CD4-positive, alpha-beta T cell treated with Interleukin-6 at 100 ng/mL for 8 hours (primary cell): ENCODE measurements around the gene SFSWAP.
"Not testable (repeated sequence)": the region's sequence is repeated elsewhere in the genome, so short reads cannot be mapped to it uniquely, and the experiment has no call there.

Experiments used
- DNase-seq: peaks from one replicate; pipeline ENCODE4 v3.0.0-alpha.2; 2020; ENCODE audit warnings: mixed read lengths, low spot score

Gene SFSWAP

DNA sequence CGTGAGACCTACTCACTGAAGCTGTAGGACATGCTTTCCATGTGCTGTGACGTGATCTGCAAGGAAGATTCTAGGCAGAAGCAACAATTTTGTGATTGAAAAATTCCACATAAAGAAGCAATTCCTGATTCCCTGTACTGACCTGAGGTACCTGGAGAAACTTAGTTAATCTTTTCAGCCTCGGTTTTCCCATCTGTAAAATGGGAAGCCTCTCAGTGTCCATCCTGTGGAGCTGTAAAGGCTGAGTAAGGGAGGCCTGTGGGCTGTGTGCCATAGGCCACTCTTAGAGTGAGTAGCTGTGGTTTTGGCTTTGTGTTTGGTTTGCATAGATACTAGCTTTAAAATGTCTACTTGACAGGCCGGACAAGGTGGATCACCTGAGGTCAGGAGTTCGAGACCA lies 50.7 kb downstream of the SFSWAP start:
- no peak for DNase-seq

DNA sequence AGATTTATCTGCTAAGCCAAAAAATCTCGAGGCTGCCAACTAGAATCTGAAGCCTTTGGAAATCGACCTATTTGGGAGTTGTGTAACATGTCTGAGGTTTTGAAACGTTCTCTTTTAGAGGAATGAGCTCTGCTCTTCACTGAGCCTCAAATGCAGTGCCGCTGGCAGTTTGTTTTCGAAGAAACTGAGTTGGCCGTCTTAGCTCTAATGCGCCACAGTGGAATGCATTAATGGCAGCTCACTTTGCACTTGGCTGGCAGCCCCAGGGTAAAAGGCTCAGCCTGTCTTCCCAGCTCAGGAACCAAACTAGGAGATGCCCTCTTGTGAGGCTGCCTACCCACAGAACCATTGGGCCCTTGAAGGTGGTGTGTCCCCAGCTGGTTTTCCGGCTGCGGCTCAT lies 53.8 kb downstream of the SFSWAP start:
- DNase-seq: no peak

DNA sequence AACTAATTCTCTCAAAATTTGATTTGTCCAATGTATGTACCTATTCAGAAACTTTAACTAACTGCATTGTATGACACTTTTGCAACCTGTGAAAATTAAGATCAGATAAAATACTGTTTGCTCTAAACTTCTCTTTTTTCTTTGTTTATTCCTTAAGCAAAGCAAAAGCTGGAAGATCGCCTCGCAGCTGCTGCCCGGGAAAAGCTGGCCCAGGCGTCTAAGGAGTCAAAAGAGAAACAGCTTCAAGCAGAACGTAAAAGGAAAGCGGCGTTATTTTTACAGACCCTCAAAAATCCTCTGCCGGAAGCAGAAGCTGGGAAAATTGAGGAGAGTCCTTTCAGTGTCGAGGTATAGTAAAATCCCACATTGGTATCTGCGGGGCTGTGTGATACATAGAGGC lies 55.1 kb downstream of the SFSWAP start:
- no peak for DNase-seq

DNA sequence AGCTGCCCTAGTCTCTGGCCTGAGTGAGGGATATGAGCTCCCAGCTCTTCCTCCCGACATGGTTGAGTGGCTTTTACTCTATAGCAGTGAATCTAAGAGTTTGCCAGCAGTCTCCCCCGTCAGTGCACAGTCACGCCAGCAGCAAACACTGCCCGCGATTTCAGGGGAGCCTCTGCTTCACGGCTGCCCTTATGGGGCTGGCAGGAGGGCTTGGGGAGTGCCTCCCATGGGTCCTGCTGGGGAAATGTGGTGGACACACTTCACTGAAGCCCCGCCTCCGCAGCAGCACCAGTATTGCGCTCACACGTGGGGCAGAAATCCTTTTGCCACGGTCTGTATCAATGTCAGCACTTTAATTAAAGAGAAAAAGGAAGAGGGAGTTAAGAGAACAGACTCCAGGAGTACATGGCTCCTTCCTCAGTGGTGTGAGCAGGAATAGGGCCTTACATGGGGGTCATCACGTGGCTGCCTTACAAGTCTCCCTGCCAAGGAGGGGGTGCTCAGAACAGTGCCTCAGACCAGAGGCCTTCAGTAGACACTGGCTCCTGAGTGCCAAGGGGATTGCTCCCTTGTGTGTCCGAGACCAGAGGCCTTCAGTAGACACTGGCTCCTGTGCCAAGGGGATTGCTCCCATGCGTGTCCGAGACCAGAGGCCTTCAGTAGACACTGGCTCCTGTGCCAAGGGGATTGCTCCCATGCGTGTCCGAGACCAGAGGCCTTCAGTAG lies 55.7 kb downstream of the SFSWAP start:
- DNase-seq: no peak

DNA sequence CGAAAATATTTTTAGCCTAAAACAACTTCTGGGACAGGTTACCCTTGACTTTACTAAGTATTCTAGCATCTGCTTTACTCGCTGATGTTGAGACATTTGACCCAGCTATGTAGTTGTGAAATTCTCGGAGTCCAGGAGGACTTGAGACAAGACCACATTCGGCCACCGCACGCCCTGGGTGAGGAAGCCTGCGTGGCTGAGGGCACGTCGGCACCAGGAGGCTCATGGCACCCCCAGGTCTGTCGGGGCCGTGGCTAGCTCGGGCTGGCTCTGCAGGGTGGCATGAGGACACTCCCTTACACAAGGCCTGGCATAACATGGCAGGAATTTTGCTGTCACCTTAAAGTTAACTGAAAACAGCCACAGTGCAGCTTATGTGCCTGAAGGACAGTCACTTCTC lies 59.2 kb downstream of the SFSWAP start:
- no peak for DNase-seq

DNA sequence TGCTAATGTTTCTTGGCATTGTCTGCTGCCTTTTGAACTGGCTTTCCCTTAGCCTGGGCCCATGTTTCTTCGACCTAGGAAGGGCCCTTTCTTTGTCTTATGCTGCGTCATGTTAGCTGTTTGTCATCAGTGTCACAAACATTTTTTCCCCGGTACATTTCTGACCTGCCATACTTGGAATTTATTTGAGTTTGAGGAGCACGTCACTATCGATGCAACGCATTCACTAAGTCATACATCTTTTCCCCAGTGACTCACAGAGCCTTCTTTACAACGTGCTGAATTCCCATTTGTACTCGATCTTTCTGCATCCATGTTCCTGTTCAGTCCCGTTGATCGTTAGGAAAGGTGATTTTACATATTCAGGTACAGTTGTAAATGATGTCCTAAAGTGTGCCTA lies 61.1 kb downstream of the SFSWAP start:
- no peak for DNase-seq

DNA sequence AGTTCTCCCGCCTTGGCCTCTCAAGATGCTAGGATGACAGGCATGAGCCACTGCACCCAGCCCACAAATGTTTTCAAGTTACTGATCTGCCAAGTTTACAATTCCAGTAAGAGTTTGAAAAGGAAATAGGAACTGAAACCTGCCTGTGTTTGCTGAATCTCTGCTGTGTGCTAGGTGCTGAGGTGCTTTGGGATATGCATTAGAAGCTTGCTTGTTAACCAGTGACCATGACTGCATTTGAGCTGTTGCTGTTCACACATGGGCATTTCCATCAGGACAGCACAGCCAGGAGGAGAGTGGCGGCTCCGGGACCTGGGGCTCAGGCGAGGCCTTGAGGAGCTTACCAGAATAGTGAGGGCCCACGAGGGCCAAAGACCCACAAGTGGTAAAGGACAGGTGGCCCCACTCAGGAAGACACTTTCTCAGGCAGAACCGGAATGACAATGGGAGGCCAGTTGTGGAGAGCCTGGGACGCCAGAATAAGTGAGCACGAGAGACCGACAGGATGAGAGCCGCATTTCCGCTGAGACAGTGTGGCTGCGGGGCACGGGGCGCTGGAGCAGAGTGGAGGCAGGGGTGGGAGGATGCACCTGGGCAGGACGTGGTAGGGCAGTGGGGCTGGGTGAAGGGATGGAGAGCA lies 62.8 kb downstream of the SFSWAP start:
- DNase-seq: no peak

DNA sequence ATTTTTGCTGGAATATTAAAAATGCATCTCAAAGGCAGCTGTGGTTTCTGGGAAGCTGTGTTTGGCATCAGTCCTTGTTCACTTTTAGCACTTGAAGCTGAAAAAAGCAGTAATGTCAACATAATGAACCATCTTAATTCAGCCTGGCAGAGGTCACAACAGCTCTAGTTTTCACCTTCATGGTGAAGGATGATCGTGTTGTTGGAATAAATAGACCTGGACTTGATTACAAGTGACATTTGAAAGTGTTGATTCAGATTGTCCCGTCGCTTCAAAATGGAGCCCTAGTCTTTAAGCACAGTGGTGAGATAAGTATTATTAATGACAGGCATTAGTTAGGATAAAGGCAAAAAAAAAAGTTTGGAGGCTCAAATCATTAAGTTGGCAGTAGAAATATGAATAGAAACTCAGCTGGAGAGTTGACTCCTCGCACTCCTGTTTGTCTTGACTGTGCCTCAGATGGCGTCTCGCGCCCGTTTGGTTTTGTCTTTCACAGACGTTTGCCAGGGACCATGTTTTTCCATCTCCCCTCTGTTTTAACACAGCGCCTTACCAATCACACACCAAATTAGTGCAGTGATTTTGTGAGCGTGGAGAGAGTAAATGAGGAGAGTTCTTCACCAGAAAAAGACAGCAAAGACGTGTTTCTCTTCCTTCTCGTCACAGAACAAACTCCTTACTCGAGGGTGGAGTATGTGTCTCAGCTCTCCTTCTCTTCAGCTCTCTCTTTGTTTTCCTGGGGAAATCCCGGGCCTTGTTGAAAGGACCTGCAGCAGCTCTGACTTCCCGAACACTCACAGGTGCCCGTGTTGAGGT lies 63.9 kb downstream of the SFSWAP start:
- DNase-seq: no peak

DNA sequence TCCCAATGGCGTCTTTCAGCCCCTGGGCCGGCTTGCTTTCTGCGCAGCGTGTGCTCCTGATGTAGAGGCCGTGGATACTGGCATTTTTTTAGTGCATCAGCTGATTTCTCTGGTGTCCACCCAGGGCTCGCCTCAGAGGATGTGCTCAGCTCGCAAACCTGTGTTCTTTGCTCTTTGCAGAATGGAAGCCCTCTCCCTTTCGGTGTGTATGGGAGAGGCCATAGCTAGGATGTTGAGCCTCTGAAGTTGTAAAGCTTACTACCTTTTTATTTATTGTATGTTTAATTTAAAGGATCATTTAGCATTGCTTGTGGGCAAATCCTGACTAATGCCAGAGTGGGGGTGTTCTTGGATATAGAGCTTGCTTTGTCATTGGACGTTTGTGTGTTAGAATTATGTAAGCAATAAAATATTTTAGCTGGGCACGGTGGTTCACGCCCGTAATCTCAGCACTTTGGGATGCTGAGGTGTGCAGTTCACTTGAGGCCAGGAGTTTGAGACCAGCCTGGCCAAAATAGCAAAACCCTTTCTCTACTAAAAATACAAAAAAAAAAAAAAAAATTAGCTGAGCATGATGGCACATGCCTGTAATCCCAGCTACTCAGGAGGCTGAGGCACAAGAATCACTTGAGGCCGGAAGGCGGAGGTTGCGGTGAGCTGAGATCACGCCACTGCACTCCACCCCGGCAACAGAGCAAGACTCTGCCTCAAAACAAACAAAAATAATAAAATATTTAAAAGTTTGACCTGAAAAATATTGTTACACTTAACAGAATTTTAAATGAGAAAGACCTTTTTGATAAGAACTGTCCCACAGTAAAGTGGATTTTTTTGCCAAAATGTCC lies 64.7 kb downstream of the SFSWAP start:
- no peak for DNase-seq

DNA sequence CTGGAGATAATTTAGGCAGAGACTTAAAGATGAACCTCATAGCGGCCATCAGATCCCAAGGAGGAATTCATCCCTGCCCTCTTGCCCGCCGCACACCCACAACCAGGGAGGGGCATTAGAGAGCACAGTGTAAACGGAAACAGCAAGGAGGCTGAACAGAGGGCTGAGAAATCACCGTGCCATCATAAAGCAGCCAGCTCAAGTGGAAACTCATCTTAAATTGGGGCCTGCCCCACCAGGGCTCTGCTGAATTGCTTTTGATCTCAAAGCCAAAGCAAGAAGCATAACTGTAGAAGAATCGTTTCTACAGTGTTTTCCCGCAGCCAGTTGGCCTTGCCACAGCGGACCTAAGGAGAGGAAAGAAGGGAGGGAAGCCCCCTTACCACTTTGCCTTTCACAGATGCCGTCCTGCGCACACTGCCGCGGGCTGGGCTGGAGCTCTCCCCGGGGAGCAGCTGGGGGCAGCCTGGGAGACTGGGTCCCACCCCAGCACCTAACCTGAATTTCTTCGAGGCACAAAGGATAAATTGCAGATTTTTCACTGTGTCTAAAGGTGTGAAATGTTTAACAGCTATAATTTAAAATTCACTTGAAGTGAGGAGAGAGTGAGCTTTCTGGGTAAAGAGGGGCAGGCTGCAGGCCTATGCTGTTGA lies 65.5 kb downstream of the SFSWAP start:
- DNase-seq: no peak

DNA sequence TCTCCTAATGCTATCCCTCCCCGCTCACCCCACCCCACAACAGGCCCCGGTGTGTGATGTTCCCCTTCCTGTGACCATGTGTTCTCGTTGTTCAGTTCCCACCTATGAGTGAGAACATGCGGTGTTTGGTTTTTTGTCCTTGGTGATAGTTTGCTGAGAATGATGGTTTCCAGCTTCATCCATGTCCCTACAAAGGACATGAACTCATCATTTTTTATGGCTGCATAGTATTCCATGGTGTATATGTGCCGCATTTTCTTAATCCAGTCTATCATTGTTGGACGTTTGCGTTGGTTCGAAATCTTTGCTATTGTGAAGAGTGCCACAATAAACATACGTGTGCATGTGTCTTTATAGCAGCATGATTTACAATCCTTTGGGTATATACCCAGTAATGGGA lies 66.4 kb downstream of the SFSWAP start:
- DNase-seq: not testable (repeated sequence)

DNA sequence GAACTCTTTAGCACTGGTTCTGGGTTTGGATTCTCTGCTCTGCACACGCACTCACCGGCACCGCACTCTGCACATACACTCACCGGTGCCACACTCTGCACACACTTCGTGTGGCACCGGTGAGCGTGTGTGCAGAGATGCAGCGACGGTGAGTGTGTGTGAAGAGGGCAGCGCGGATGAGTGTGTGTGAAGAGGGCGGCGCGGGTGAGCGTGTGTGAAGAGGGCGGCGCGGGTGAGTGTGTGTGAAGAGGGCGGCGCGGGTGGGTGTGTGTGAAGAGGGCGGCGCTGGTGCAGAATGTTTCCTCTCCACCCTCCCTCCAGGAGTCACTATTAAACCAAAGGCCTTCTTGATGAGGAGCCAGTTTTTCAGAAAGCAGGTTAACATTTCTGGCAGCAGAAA lies 68.1 kb downstream of the SFSWAP start:
- DNase-seq: no peak

DNA sequence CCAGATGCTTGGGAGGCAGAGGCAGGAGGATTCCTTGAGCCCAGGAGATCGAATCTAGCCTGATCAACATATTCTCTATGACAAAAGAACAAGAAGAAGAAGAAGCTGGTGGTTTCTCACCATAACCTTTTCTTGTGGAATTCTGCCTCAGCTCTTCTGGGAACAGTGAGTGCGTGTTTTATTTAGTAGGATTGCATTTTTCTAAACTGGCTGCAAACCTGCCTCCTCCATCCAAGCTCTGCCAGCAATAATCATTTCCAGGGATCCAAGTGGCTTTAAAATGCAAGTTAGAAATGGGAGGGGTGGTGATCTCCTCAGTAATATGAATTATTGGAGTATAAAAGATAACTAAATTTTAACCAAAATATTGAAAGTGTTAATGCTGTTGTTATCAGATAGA lies 71.2 kb downstream of the SFSWAP start:
- DNase-seq: no peak

DNA sequence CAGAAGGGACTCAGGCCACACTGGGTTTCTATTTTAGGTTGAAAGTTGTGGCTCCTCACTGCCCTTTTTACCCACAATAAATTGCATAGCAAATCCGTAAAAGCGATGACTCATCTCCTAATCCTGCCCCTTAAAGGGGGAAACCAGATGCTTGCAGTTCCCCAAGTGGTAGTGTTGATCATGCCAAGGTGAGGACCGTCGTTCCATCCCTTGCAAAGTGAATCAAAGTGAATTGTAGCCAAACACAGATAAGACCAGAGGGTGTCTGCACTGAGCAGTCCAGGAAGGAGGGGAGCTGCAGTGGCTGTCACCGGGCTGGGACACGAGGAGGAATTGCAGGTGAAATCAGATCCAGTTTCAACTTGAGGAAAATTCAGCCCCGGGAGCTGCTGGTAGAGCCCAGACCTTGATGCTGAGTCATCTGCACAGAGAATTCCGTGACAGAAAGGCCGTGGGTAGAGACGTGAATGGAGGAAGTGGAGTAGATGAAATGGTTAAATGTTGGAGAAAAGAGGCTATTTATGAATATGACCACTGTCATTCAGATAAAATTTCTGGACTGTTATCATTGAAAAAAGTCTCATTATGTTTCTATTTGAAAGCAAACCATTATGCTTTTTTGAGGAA lies 73.1 kb downstream of the SFSWAP start:
- no peak for DNase-seq

DNA sequence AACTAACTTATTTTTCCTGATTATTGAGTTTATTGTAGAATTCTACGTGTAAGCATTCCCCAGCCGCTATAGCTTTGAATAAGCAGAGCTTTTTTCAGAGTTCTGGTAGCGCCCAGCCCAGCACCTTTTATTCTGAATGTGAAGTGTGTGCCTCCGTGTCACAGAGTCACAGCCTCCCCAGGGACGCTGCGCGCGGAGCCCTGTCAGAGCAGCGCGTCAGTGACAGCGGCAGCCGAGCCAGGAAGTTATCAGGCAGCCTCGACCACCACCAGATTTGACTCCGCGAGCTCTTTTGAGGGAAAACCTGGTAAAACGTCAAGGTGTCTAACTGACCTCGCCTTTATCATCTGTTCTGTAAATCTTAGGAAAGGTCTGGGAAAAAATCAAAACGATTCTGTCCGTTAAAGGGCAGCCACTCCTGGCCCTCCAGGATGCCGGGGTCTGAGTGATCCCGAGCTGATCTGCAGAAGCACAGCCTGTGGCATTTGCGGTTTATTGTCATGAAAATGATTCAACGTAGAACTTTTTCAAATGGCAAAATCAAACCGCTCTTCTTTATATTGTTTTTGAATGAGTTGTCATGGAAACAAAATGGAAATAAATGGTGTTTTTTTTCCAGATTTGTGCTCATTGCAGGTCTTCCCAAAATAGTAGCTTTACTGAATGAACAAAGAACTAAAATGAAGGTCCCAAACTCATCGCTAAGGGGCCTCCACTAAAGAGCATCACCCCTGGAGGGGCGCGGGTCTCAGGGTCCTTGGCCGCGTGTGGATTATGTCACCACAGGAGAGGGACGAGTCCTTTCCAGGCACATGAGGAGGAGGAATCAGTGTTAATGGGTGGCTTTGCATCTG lies 74.2 kb downstream of the SFSWAP start:
- no peak for DNase-seq

DNA sequence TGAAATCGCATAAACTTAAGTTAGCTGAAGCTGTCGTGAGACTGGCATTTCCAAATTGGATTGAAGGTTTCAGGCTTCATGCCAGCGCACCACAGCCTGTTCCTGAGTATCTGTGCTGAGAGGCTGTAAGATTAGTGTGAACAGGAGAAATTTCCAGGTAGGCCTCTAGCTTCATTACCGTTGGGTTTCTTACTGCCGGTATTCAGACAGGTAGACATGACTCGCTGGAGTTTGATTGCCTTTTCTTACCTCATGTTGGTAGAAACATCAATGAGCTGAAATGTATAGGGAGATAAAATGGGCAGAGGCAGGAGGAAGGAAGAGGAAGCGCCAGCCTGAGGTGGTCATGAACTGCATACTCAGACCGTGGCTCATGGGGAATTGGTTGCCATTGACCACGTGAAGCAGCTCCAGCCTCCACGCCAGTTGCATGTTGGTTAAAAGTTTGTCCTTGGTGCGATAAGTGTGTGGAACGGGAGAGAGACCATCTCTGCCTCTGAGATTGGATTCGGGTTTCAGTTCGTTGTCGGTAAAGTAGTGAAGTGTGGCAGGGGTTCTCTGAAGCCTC lies 75.0 kb downstream of the SFSWAP start:
- no peak for DNase-seq

DNA sequence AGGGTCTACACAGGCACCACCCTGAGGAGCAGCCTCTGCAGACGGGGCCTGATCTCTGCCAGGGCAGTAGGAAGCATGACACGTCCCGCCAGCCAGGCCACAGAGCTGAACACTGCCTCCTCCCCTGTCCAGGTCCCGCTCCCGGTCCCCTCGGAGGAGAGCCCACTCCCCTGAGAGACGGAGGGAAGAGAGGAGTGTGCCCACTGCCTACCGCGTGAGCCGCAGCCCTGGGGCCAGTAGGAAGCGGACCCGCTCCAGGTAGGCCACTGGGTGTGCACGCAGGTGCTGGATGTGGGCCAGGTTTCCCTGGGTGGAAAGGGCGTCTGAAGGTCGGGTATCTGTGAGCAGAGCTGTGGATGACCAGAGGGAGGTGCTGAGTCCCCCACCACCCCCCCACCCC lies 75.4 kb downstream of the SFSWAP start:
- no peak for DNase-seq

DNA sequence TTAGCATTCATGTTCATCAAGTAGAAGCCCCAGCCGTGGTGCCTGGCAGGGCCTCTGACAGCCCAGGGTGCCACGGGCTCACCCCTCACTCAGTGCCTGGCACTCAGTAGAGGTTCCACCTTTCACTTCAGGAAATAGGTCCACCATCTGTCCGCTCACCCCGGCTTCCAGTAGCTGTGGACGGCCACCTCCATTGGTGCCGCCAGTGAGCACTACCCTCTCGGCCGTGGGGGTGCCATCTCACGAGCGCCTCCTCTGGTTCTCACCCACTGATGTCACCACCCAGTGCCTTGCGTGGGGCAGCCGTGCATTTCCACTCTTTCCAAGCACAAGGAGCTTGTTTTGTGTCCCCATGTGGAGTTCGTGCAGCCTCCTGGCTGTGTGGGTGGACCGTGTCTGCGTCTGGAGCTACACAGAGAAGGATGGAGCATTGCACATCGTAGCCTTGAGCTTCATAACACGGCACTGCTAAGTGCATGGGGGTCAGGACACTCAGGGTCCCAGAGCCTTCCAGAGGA lies 76.3 kb downstream of the SFSWAP start:
- no peak for DNase-seq

DNA sequence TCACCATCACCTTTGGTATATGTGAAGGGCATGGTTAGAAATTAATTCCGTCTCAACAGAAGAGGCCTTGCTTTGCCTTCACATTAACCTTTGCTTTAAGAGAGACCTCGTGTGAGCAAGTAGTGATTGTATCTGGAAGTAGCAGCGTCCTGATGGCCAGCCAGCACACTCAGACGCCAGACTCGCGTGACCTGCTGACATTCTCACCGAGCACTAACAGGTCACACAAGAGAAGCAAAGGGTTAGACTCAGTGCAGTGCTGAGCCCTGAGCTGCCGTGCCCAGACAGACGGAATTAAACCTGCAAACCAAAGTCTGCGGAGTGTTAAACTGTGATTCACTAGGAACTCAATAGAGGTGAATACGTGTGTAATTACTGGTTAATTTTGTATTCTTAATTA lies 77.2 kb downstream of the SFSWAP start:
- no peak for DNase-seq

DNA sequence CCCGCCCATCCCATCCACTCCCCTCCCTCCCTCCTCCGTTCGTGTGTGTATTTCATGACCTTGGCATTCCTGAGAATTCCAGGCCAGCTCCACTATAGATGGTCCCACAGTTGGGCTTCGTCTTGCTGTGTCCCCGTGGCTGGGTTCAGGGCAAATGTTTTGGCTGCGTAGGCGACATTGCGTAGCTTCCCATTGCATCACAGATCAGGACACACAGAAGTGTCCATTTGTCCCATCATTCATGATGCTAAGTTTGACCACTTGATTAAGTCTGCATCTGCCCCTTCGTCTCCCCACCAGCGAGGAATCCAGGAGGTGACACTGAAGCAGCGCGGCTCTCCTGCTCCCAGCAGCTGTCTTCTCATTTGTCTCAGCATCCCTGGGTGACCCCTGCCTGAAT lies 78.7 kb downstream of the SFSWAP start:
- no peak for DNase-seq
